RWPE2 (cell line): ENCODE measurements around the gene OR13C8.
"Not testable (repeated sequence)": the region's sequence is repeated elsewhere in the genome, so short reads cannot be mapped to it uniquely, and the experiment has no call there.

Source experiments
- ATAC-seq: fragments of 200-7000 bp; cut with Tn5 transposase; 3 replicates; pipeline ENCODE4 v1.9.1; 2021; ENCODE audit warnings: low read depth
- DNase-seq: peaks from one replicate; pipeline ENCODE4 v3.0.0-alpha.2; 2020; ENCODE audit warnings: low spot score
- H3K27ac ChIP-seq: fragments of 450-650 bp; 2 replicates; pipeline ENCODE4 v1.5.1; 2017; ENCODE audit warnings: mild to moderate bottlenecking; ENCODE audit not compliant: poor library complexity, severe bottlenecking
- H3K27me3 ChIP-seq: fragments of 250-450 bp; sonication (Bioruptor Pico); 2 replicates; pipeline ENCODE4 v1.5.1; 2021; ENCODE audit warnings: mild to moderate bottlenecking, moderate library complexity; ENCODE audit not compliant: insufficient read depth, poor library complexity, severe bottlenecking
- H3K36me3 ChIP-seq: fragments of 250-450 bp; sonication (Bioruptor Pico); 2 replicates; pipeline ENCODE4 v1.5.1; 2020; ENCODE audit warnings: low read depth, mild to moderate bottlenecking, moderate library complexity
- H3K4me1 ChIP-seq: fragments of 250-450 bp; sonication (Bioruptor Pico); 2 replicates; pipeline ENCODE4 v1.5.1; 2021; ENCODE audit warnings: mild to moderate bottlenecking, moderate library complexity; ENCODE audit not compliant: insufficient read depth, poor library complexity, severe bottlenecking
- H3K4me3 ChIP-seq: fragments of 250-450 bp; sonication (Bioruptor Pico); 2 replicates; pipeline ENCODE4 v1.5.1; 2021; ENCODE audit warnings: mild to moderate bottlenecking, moderate library complexity; ENCODE audit not compliant: severe bottlenecking
- H3K9me3 ChIP-seq: fragments of 250-450 bp; sonication (Bioruptor Pico); 2 replicates; pipeline ENCODE4 v1.5.1; 2021; ENCODE audit warnings: mild to moderate bottlenecking, moderate library complexity; ENCODE audit not compliant: severe bottlenecking
- TF ChIP-seq, protein P1 (sequence below): fragments of 450-650 bp; IDR thresholded peaks from one replicate; pipeline ENCODE4 v1.5.1; 2017; ENCODE audit warnings: mild to moderate bottlenecking, moderate library complexity; ENCODE audit not compliant: poor library complexity, severe bottlenecking

Gene OR13C8

DNA sequence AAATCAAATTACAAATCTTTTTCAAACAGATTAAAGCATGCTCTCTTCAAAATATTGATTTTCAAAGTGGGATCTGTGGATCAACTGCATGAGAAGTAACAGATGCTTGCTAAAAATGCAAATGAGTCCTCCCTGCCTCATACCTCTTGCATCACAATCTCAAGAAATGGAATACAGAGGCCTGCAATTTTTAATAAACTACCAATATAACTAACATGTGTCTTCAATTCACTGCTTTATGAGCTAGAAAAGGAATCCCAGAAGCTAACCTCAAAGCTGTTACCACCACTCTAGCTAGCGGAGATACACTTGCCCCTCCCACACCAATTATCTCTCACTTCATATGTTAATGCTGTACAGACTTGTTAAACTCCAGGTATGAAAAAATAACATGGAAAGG lies 20.7 kb downstream of the OR13C8 start:
- Histone ChIP-seq H3K4me1 (no peaks in the 10 kb centered on the region), H3K27me3 (no peaks in the 10 kb centered on the region), H3K36me3 (no peaks in the 10 kb centered on the region), H3K4me3 (no peak overlapping the region), H3K27ac (no peak overlapping the region), H3K9me3 (no peaks in the 10 kb centered on the region)
- no peak for DNase-seq
- TF ChIP-seq, protein P1, sequence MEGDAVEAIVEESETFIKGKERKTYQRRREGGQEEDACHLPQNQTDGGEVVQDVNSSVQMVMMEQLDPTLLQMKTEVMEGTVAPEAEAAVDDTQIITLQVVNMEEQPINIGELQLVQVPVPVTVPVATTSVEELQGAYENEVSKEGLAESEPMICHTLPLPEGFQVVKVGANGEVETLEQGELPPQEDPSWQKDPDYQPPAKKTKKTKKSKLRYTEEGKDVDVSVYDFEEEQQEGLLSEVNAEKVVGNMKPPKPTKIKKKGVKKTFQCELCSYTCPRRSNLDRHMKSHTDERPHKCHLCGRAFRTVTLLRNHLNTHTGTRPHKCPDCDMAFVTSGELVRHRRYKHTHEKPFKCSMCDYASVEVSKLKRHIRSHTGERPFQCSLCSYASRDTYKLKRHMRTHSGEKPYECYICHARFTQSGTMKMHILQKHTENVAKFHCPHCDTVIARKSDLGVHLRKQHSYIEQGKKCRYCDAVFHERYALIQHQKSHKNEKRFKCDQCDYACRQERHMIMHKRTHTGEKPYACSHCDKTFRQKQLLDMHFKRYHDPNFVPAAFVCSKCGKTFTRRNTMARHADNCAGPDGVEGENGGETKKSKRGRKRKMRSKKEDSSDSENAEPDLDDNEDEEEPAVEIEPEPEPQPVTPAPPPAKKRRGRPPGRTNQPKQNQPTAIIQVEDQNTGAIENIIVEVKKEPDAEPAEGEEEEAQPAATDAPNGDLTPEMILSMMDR: no peak
- ATAC-seq: no peak

DNA sequence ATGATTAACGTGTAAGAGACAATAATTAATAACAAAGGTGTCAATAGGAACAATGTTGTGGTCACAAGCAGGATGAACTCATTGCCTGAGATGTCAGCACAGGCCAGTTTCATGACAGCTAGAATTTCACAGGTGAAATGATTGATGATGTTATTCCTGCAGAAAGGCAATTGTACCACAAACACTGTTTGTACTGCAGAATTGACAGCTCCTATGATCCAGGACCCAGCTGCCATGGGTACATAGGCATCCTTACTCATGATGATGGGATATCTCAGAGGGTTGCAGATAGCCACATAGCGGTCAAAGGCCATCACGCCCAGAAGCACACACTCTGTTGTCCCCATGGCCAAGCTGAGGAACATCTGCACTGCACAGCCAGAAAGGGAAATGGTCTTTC lies 29.8 kb downstream of the OR13C8 start:
- not testable (repeated sequence) for ATAC-seq, H3K36me3 ChIP-seq, H3K4me3 ChIP-seq, H3K4me1 ChIP-seq, H3K27me3 ChIP-seq, H3K27ac ChIP-seq, DNase-seq, H3K9me3 ChIP-seq

GRCh38 chr9:104599313-104599712 lies 30.3 kb downstream of the OR13C8 start, which contains the start of gene OR13C5:
OR13C5 (minus strand) TSS chr9:104599413; CDS start chr9:104599413, 0 bp downstream.
- H3K27me3 ChIP-seq, H3K4me3 ChIP-seq, H3K4me1 ChIP-seq, H3K9me3 ChIP-seq, DNase-seq, H3K27ac ChIP-seq, H3K36me3 ChIP-seq, ATAC-seq: not testable (repeated sequence)

- ATAC-seq (no peak), DNase-seq (no peak)
- TF ChIP-seq, protein P1: no peak
- H3K36me3 ChIP-seq: no peaks in the 10 kb centered on the region
- no peak overlapping the region for H3K27ac ChIP-seq
- no peaks in the 10 kb centered on the region for H3K4me1 ChIP-seq
- no peak overlapping the region for H3K4me3 ChIP-seq
- H3K9me3 ChIP-seq: no peaks in the 10 kb centered on the region
- peaks cover 5% of the 10 kb centered on the region for H3K27me3 ChIP-seq
Measured at GRCh38 chr9:104604801-104605200, 35.8 kb downstream of the OR13C8 start.

GRCh38 chr9:104605527-104605926 lies 36.6 kb downstream of the OR13C8 start, which contains the start of gene OR13C2:
OR13C2 (minus strand) TSS chr9:104605627; CDS start chr9:104605627, 0 bp downstream.
- not testable (repeated sequence) for H3K9me3 ChIP-seq, DNase-seq, H3K4me3 ChIP-seq, H3K27me3 ChIP-seq, H3K36me3 ChIP-seq, H3K27ac ChIP-seq, H3K4me1 ChIP-seq, ATAC-seq

- no peak for ATAC-seq
- Histone ChIP-seq H3K36me3 (no peaks in the 10 kb centered on the region), H3K4me3 (no peak overlapping the region), H3K27me3 (peaks cover 5% of the 10 kb centered on the region), H3K9me3 (no peaks in the 10 kb centered on the region), H3K4me1 (no peaks in the 10 kb centered on the region), H3K27ac (no peak overlapping the region)
- DNase-seq: no peak
- TF ChIP-seq, protein P1: no peak
Measured at GRCh38 chr9:104606152-104606551, 37.2 kb downstream of the OR13C8 start.
